K562 (cell line): ENCODE measurements around the gene PEAR1. TPM values are rescaled to one million over a fixed set of nuclear protein-coding genes. Genes with fewer than 3 reads are reported as not detected.

ENCODE experiments used
- BCOR ChIP-seq: fragments of 450-650 bp; IDR thresholded peaks from 2 replicates; pipeline ENCODE4 v1.6.1; 2016
- CEBPZ ChIP-seq: fragments of 150-350 bp; IDR thresholded peaks from 2 replicates; pipeline ENCODE4 v1.6.1; 2014; ENCODE audit warnings: low read depth, mild to moderate bottlenecking, low read length, borderline replicate concordance
- CREB1 ChIP-seq, 2 experiments: sonication (generic) in 1 of 2; formaldehyde crosslinking in 1 of 2; IDR thresholded peaks; 2 replicates each; pipeline versions ENCODE4 v1.6.1 to v1.8.0; 2012 to 2022; ENCODE audit warnings: inconsistent platforms in 1 of 2, mild to moderate bottlenecking in 1 of 2, missing genetic modification reagents in 1 of 2, moderate library complexity in 1 of 2
- CREB3L1 ChIP-seq: fragments of 450-650 bp; IDR thresholded peaks from 2 replicates; pipeline ENCODE4 v1.6.1; 2014; ENCODE audit warnings: low read depth, mild to moderate bottlenecking, moderate library complexity, borderline replicate concordance
- E2F6 ChIP-seq, 2 experiments: IDR thresholded peaks; 2 replicates each; pipeline ENCODE4 v1.6.1; 2011; ENCODE audit warnings: borderline replicate concordance in 1 of 2, control low read depth in 1 of 2, low read depth in 1 of 2, low read length in 1 of 2, mild to moderate bottlenecking in 1 of 2, mixed read lengths in 1 of 2, moderate library complexity in 1 of 2; ENCODE audit not compliant: insufficient read depth in 1 of 2, insufficient read length in 1 of 2, poor library complexity in 1 of 2, severe bottlenecking in 1 of 2; ENCODE audit errors: extremely low read depth in 1 of 2
- IFI16 ChIP-seq: fragments of 250-450 bp; sonication (Bioruptor Pico); IDR thresholded peaks from 2 replicates; pipeline ENCODE4 v2.1.2; 2022; ENCODE audit warnings: mild to moderate bottlenecking, inconsistent platforms
- NKRF ChIP-seq: fragments of 450-650 bp; IDR thresholded peaks from 2 replicates; pipeline ENCODE4 v1.6.1; 2016; ENCODE audit warnings: borderline replicate concordance
- PHF8 ChIP-seq: fragments of 200-600 bp; sonication (generic); IDR thresholded peaks from 2 replicates; pipeline ENCODE4 v1.6.1; 2012; ENCODE audit warnings: mixed run types, mild to moderate bottlenecking, inconsistent platforms, low read length, moderate library complexity, borderline replicate concordance
- SREBF1 ChIP-seq: fragments of 150-350 bp; IDR thresholded peaks from 2 replicates; pipeline ENCODE4 v1.6.1; 2014; ENCODE audit warnings: antibody characterized with exemption, low read depth, low read length, borderline replicate concordance
- XRCC5 ChIP-seq: fragments of 200-400 bp; formaldehyde crosslinking; IDR thresholded peaks from 2 replicates; pipeline ENCODE4 v1.6.1; 2017; ENCODE audit warnings: low read depth, mild to moderate bottlenecking, low read length
- ZNF140 ChIP-seq: fragments of 250-450 bp; sonication (Bioruptor Pico); IDR thresholded peaks from 2 replicates; pipeline ENCODE4 v1.8.0; 2021; ENCODE audit warnings: moderate library complexity, mild to moderate bottlenecking, inconsistent platforms
- ZNF146 ChIP-seq: IDR thresholded peaks from one replicate; pipeline ENCODE4 v1.6.1; 2018; ENCODE audit warnings: missing compliant biosample characterization; ENCODE audit not compliant: unreplicated experiment
- ZNF280B ChIP-seq: fragments of 250-450 bp; sonication (Bioruptor Pico); IDR thresholded peaks from 2 replicates; pipeline ENCODE4 v1.5.1; 2021; ENCODE audit warnings: mild to moderate bottlenecking
- polyA plus RNA-seq, 8 experiments: library from polyadenylated mRNA; depleted of rRNA in 4 of 8; stranded (reverse) in 5 of 8; unstranded in 3 of 8; fragments of >200 nt; fragmentation: Nextera tagmentation in 2 of 8; fragmentation: Illumina TruSeq in 1 of 8; extraction: Ambion mirVana in 2 of 8; extraction: Trizol in 1 of 8; gene quantifications; 2 replicates each; pipeline versions ENCODE4 v1.2.1 to v1.2.3, GENCODE V29; 2011 to 2014; ENCODE audit warnings: inconsistent platforms in 1 of 8, missing spikeins in 1 of 8
- total RNA-seq, 7 experiments: library from RNA; depleted of rRNA in 6 of 7; stranded (reverse); fragments of >200 nt in 6 of 7; fragmentation: Illumina TruSeq in 2 of 7; extraction: Trizol in 2 of 7; gene quantifications; 2 replicates each; pipeline versions ENCODE4 v1.2.1 to v1.2.3, GENCODE V29; 2011 to 2021; ENCODE audit warnings: low replicate concordance in 1 of 7

The PEAR1 gene
- total and polyA plus RNA-seq, 9 of the 15 experiments (the other 6 are each of a cell fraction or from before 2014, with no cell fraction given): 0.87 to 13.9 (median 6.1) TPM

GRCh38 chr1:156927215-156928042 lies 33.9 kb downstream of the PEAR1 start (continued):
- TF ChIP-seq E2F6 (IDR thresholded peaks at IDR 0.05; ENCODE audit: borderline replicate concordance in 1 of 2, extremely low read depth in 1 of 2, insufficient read depth in 1 of 2, insufficient read length in 1 of 2, low read depth in 1 of 2, low read length in 1 of 2, poor library complexity in 1 of 2, severe bottlenecking in 1 of 2) (peak; percentile 12 to 46), NKRF (no peak), XRCC5 (no peak), ZNF280B (CRISPR knock-in tag) (no peak), ZNF146 (CRISPR knock-in tag) (no peak), SREBF1 (no peak), PHF8 (no peak), IFI16 (no peak), BCOR (no peak), CREB3L1 (no peak), CEBPZ (no peak), CREB1 (IDR thresholded peaks at IDR 0.05) (no peak), CREB1 (CRISPR knock-in tag; IDR thresholded peaks at IDR 0.05) (no peak), ZNF140 (CRISPR knock-in tag) (no peak)
